ENCODE results near the gene IGSF9. TPM values are rescaled to one million over a fixed set of nuclear protein-coding genes. Genes with fewer than 3 reads are reported as not detected.
A peak's percentile ranks its signal among the peaks of the same experiment; 100 is the strongest.

Gene IGSF9
- polyA plus RNA-seq, 1 donor from 2014 or later = 11.8 TPM

- H3K9ac ChIP-seq (ENCODE audit: low read length) = no peak overlapping the region
These were observed 19.7 kb downstream of the IGSF9 start for GRCh38 chr1:159925719-159926078.

GRCh38 chr1:159924791-159925718 lies 20.4 kb downstream of the IGSF9 start, which contains the start of gene TAGLN2:
Gene TAGLN2 (minus strand): TSS chr1:159925507. CDS start chr1:159920509, 4,998 bp downstream.
- TF ChIP-seq RAD21 (conservative IDR thresholded peaks at IDR 0.05) = no peak
- TF ChIP-seq REST (IDR thresholded peaks at IDR 0.05; ENCODE audit: borderline replicate concordance) = no peak
- no peak for TF ChIP-seq TAF1 (IDR thresholded peaks at IDR 0.05; ENCODE audit: low read depth)
- TF ChIP-seq MXI1 (conservative IDR thresholded peaks at IDR 0.05; ENCODE audit: poor library complexity, severe bottlenecking) = no peak
- TF ChIP-seq POLR2AphosphoS5 (IDR thresholded peaks at IDR 0.05) = no peak
- TF ChIP-seq SMC3 (conservative IDR thresholded peaks at IDR 0.05; ENCODE audit: poor library complexity) = no peak
- no peak for TF ChIP-seq EP300 (conservative IDR thresholded peaks at IDR 0.05; ENCODE audit: poor library complexity, severe bottlenecking)
- no peak for TF ChIP-seq EZH2 (IDR thresholded peaks at IDR 0.05; ENCODE audit: borderline replicate concordance, insufficient read depth, low read length, poor library complexity, severe bottlenecking)
- no peak for TF ChIP-seq CTCF (IDR thresholded peaks at IDR 0.05; ENCODE audit: poor library complexity, severe bottlenecking)
- Histone ChIP-seq H2AFZ (ENCODE audit: low read depth, low read length) (no peak within 1 kb of the TSS), H3K9ac (ENCODE audit: low read length) (no peak within 1 kb of the TSS), H3K36me3 (ENCODE audit: insufficient read depth, low read length) (no peaks in the 10 kb centered on the region), H3F3A (ENCODE audit: insufficient read depth, low read length, poor library complexity, severe bottlenecking) (no peaks in the 10 kb centered on the region), H3K9me3 (ENCODE audit: low read length) (no peaks in the 10 kb centered on the region), H3K27me3 (ENCODE audit: insufficient read depth, low read depth, low read length) (peaks cover 21% of the 10 kb centered on the region), H3K27ac (ENCODE audit: low read length) (no peak within 1 kb of the TSS), H3K79me2 (replicated peaks; ENCODE audit: insufficient read depth, low read length) (no peaks in the 10 kb centered on the region), H3K4me2 (ENCODE audit: low read length) (no peak within 1 kb of the TSS), H4K20me1 (ENCODE audit: insufficient read depth) (no peaks in the 10 kb centered on the region), H3K4me3 (ENCODE audit: low read length) (peak within 1 kb of the TSS; percentile 46), H3K9me2 (ENCODE audit: insufficient read depth, low read length) (no peaks in the 10 kb centered on the region)

More at GRCh38 chr1:159925719-159926078, 19.7 kb downstream of the IGSF9 start:
- H3K36me3 ChIP-seq (ENCODE audit: insufficient read depth, low read length) = no peaks in the 10 kb centered on the region
- H3K9me3 ChIP-seq (ENCODE audit: low read length) = no peaks in the 10 kb centered on the region
- no peak overlapping the region for H2AFZ ChIP-seq (ENCODE audit: low read depth, low read length)
- TF ChIP-seq MXI1 (conservative IDR thresholded peaks at IDR 0.05; ENCODE audit: poor library complexity, severe bottlenecking) = no peak
- no peak for TF ChIP-seq TAF1 (IDR thresholded peaks at IDR 0.05; ENCODE audit: low read depth)
- no peak for TF ChIP-seq EP300 (conservative IDR thresholded peaks at IDR 0.05; ENCODE audit: poor library complexity, severe bottlenecking)
- TF ChIP-seq REST (IDR thresholded peaks at IDR 0.05; ENCODE audit: borderline replicate concordance) = no peak
- TF ChIP-seq SMC3 (conservative IDR thresholded peaks at IDR 0.05; ENCODE audit: poor library complexity) = no peak
- no peak for TF ChIP-seq POLR2AphosphoS5 (IDR thresholded peaks at IDR 0.05)
- peak overlapping the region; percentile 46 for H3K4me3 ChIP-seq (ENCODE audit: low read length)
- peaks cover 21% of the 10 kb centered on the region for H3K27me3 ChIP-seq (ENCODE audit: insufficient read depth, low read depth, low read length)
- no peaks in the 10 kb centered on the region for H3K9me2 ChIP-seq (ENCODE audit: insufficient read depth, low read length)
- H3K79me2 ChIP-seq (replicated peaks; ENCODE audit: insufficient read depth, low read length) = no peaks in the 10 kb centered on the region
- no peak overlapping the region for H3K27ac ChIP-seq (ENCODE audit: low read length)
- no peak overlapping the region for H3K4me2 ChIP-seq (ENCODE audit: low read length)
- H4K20me1 ChIP-seq (ENCODE audit: insufficient read depth) = no peaks in the 10 kb centered on the region
- H3F3A ChIP-seq (ENCODE audit: insufficient read depth, low read length, poor library complexity, severe bottlenecking) = no peaks in the 10 kb centered on the region

Measured in neural cell (in vitro differentiated cells).